GM12878 (cell line): ENCODE measurements around the gene SLAMF8. TPM values are rescaled to one million over a fixed set of nuclear protein-coding genes. Genes with fewer than 3 reads are reported as not detected.

Source experiments
- ATAC-seq: fragments of 200-7000 bp; cut with Tn5 transposase; 3 replicates; pipeline ENCODE4 v1.9.1; 2020; ENCODE audit warnings: mild to moderate bottlenecking, moderate library complexity
- BruUV-seq: library from RNA; stranded (reverse); fragments of 400-500 nt; replicated peaks from 2 replicates; lab custom pipeline; 2021; lab: Mats Ljungman, UMichigan
- CTCF ChIA-PET: fragments of 300-600 bp; sonication (Branson Sonifier 250); formaldehyde crosslinking; extraction: SDS; loops from one replicate; lab custom pipeline; 2021; ENCODE audit warnings: inconsistent platforms; lab: Yijun Ruan, JAX
- POLR2A ChIA-PET: fragments of 350-600 bp; formaldehyde crosslinking; extraction: SDS; loops from one replicate; lab custom pipeline; 2021; ENCODE audit warnings: inconsistent platforms; lab: Charles Lee
- RAD21 ChIA-PET: fragments of 300-600 bp; sonication (Branson Sonifier 250); formaldehyde crosslinking; loops from one replicate; lab custom pipeline; 2023; ENCODE audit warnings: antibody characterized with exemption; ENCODE audit not compliant: unreplicated experiment; lab: Charles Lee
- SMC1A ChIA-PET: fragments of 300-600 bp; sonication (Branson Sonifier 250); formaldehyde crosslinking; loops from one replicate; lab custom pipeline; 2023; ENCODE audit not compliant: unreplicated experiment, uncharacterized antibody; lab: Charles Lee
- DNase-seq: peaks from one replicate; pipeline ENCODE4 v3.0.0-alpha.2; 2011; ENCODE audit warnings: low read depth, low spot score
- FAIRE-seq: peaks from 3 replicates; lab custom pipeline; 2011; peaks lifted over from hg19 to GRCh38; lab: Jason Lieb, UNC
- H2AFZ ChIP-seq: 2 replicates; pipeline ENCODE4 v1.6.0; 2011; ENCODE audit warnings: low read depth, low read length, control low read depth; ENCODE audit not compliant: control insufficient read depth
- H3K27ac ChIP-seq: 2 replicates; pipeline ENCODE4 v1.5.1; 2011; ENCODE audit warnings: control low read depth; ENCODE audit not compliant: control insufficient read depth, insufficient read depth
- H3K27me3 ChIP-seq, 2 experiments: replicated peaks in 1 of 2; 2 replicates each; pipeline versions ENCODE4 v1.6.0 to v1.6.1; 2011; ENCODE audit warnings: low read length in 1 of 2; ENCODE audit not compliant: control insufficient read depth in 2 of 2, insufficient read depth in 2 of 2
- H3K36me3 ChIP-seq, 2 experiments: 2 replicates each; pipeline ENCODE4 v1.5.1; 2011; ENCODE audit warnings: low read length in 1 of 2; ENCODE audit not compliant: control insufficient read depth in 2 of 2, insufficient read depth in 2 of 2
- H3K4me1 ChIP-seq: 2 replicates; pipeline ENCODE4 v1.6.1; 2011; ENCODE audit warnings: mild to moderate bottlenecking, low read length, moderate library complexity, mixed read lengths; ENCODE audit not compliant: control insufficient read depth, insufficient read depth
- H3K4me2 ChIP-seq: 2 replicates; pipeline ENCODE4 v1.6.0; 2011; ENCODE audit warnings: control low read depth; ENCODE audit not compliant: control insufficient read depth, insufficient read depth
- H3K4me3 ChIP-seq: fragments of 200-600 bp; sonication (generic); 2 replicates; pipeline ENCODE4 v1.5.1; 2016
- H3K79me2 ChIP-seq: 2 replicates; pipeline ENCODE4 v1.6.0; 2011; ENCODE audit warnings: low read length; ENCODE audit not compliant: control insufficient read depth, insufficient read depth
- H3K9ac ChIP-seq: 2 replicates; pipeline ENCODE4 v1.8.0; 2011; ENCODE audit warnings: low read length, control low read depth, mixed read lengths; ENCODE audit not compliant: control insufficient read depth, insufficient read depth
- H3K9me3 ChIP-seq: replicated peaks from 3 replicates; pipeline ENCODE4 v1.5.1; 2011; ENCODE audit warnings: mild to moderate bottlenecking, low read length; ENCODE audit not compliant: control insufficient read depth, insufficient read depth
- H4K20me1 ChIP-seq: 2 replicates; pipeline ENCODE4 v1.6.0; 2011; ENCODE audit not compliant: control insufficient read depth, insufficient read depth
- CBFB ChIP-seq: IDR thresholded peaks from 2 replicates; pipeline ENCODE4 v1.6.1; 2016; ENCODE audit warnings: antibody characterized with exemption, low read depth
- SRF ChIP-seq, 2 experiments: IDR thresholded peaks; 2 replicates each; pipeline ENCODE4 v1.6.1; 2011; ENCODE audit warnings: low read depth in 2 of 2, low read length in 2 of 2, mild to moderate bottlenecking in 1 of 2, moderate library complexity in 1 of 2
- STAT3 ChIP-seq: IDR thresholded peaks from 2 replicates; pipeline ENCODE4 v1.6.1; 2011; ENCODE audit warnings: low read depth, low read length, improper control_type of control experiment
- TARDBP ChIP-seq: IDR thresholded peaks from 2 replicates; pipeline ENCODE4 v1.6.1; 2016; ENCODE audit warnings: borderline replicate concordance
- WGBS: methylation state at CpG from one replicate; pipeline ENCODE4 v1.1.6; 2016; ENCODE audit warnings: low lambda C conversion rate; ENCODE audit not compliant: insufficient replicate concordance, insufficient coverage; ENCODE audit errors: missing lambda C conversion rate; 5-methylcytosine and 5-hydroxymethylcytosine counted together
- in situ Hi-C: fragments of 300-500 bp; cut with MboI; formaldehyde crosslinking; loops from 9 replicates; pipeline ENCODE4 v1.14.3; 2018; ENCODE audit warnings: mixed read lengths
- intact Hi-C: fragments of 100-400 bp; cut with micrococcal nuclease; formaldehyde crosslinking; loops from one replicate; pipeline ENCODE4 v1.14.2; 2022; ENCODE audit not compliant: unreplicated experiment
- polyA plus RNA-seq, 11 experiments: library from polyadenylated mRNA; depleted of rRNA in 4 of 11; unstranded in 6 of 11; stranded (reverse) in 5 of 11; fragments of >200 nt; fragmentation: Nextera tagmentation in 4 of 11; fragmentation: Illumina TruSeq in 1 of 11; extraction: Ambion mirVana in 4 of 11; extraction: Trizol in 1 of 11; gene quantifications; 1 replicate in 1 of 11; 2 replicates in 10 of 11; pipeline versions ENCODE4 v1.2.1 to v1.2.3, GENCODE V29; 2011 to 2016; ENCODE audit warnings: inconsistent platforms in 2 of 11, missing spikeins in 2 of 11, low read depth in 1 of 11
- total RNA-seq, 4 experiments: library from RNA; depleted of rRNA in 3 of 4; stranded (reverse); fragments of >200 nt in 3 of 4; fragmentation: Illumina TruSeq in 1 of 4; extraction: Trizol in 1 of 4; gene quantifications; 2 replicates each; pipeline versions ENCODE4 v1.2.1 to v1.2.3, GENCODE V29; 2013 to 2021
- TF ChIP-seq, protein P1 (sequence below): IDR thresholded peaks from 2 replicates; pipeline ENCODE4 v1.6.1; 2011; ENCODE audit warnings: low read depth, low read length, improper control_type of control experiment, borderline replicate concordance
- TF ChIP-seq, protein P2 (sequence below): fragments of 450-650 bp; IDR thresholded peaks from 2 replicates; pipeline ENCODE4 v1.6.1; 2017; ENCODE audit warnings: mild to moderate bottlenecking
- TF ChIP-seq, protein P3 (sequence below): IDR thresholded peaks from 2 replicates; pipeline ENCODE4 v1.6.1; 2012; ENCODE audit warnings: mild to moderate bottlenecking, low read depth, low read length

SLAMF8 gene
- total and polyA plus RNA-seq, 10 of the 15 experiments (the other 5 are each of a cell fraction or from before 2014, with no cell fraction given) = 0.04 to 0.69 (median 0.10) TPM; not detected in 3

DNA sequence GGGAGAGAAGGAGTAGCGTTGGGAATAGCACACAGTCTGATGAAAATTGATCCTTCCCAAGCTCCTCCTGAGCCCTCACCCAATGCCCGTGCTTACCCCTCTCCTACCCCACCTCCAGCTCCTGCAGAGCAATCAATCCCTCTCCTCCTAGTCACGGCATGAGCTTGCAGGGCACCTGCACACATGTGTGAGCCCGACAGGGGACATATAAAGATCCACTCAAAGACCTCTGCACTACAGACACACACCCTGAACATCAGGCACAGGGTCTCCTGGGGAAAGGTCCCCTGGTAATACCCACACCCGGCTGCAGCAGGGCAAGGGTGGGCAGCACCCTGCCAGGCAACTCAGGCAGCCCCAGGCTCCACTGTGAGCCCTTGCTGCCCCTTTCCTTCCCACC lies 35.4 kb downstream of the SLAMF8 start:
- no peak for DNase-seq
- WGBS = 0% methylated on average over 5 of the region's 5 CpGs
- Histone ChIP-seq H4K20me1 (no peaks in the 10 kb centered on the region), H3K36me3 (no peaks in the 10 kb centered on the region), H3K4me2 (no peak overlapping the region), H3K27ac (no peak overlapping the region), H3K4me1 (no peaks in the 10 kb centered on the region), H2AFZ (no peak overlapping the region), H3K9me3 (no peaks in the 10 kb centered on the region), H3K27me3 (peaks cover 3 to 11% of the 10 kb centered on the region in 2 experiments; a peak in 3 of 4 replicates), H3K9ac (no peak overlapping the region), H3K79me2 (no peaks in the 10 kb centered on the region)
- no peak for FAIRE-seq
- ChIA-PET CTCF (no interaction called here), SMC1A (interaction anchor here (0.6 kb wide), 1 partner anchor 64 kb away, joined by 3 read pairs; no protein-coding TSS in a partner anchor), POLR2A (no interaction called here), RAD21 (no interaction called here)
- BruUV-seq = no TSS peak
- in situ Hi-C loops = no loop called here
- ATAC-seq = no peak
- TF ChIP-seq, protein P1, sequence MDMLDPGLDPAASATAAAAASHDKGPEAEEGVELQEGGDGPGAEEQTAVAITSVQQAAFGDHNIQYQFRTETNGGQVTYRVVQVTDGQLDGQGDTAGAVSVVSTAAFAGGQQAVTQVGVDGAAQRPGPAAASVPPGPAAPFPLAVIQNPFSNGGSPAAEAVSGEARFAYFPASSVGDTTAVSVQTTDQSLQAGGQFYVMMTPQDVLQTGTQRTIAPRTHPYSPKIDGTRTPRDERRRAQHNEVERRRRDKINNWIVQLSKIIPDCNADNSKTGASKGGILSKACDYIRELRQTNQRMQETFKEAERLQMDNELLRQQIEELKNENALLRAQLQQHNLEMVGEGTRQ = no peak
- TF ChIP-seq, all 136 proteins: peak for 0
- intact Hi-C loops = no loop called here
- no peak overlapping the region for H3K4me3 ChIP-seq

DNA sequence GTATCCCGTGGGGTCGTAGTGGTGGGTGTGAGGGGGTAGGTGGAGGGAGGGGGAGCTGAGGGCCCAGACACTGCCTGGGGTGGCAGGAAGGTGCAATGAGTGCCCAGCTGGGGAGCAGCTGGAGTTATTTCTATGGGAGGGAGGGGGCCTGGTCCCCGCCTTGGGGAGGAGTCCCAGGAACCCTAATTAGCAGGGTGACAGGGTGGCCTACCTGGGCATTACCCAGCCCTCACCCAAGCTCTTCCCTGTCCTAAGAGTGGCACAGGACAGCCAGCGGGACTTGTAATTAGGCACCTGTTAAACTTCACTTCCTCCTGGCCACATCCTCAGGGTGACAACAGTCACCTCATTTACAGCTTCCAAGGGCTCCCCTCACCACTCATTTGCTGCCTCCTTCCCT lies 35.9 kb downstream of the SLAMF8 start, which contains the start of gene VSIG8:
Gene VSIG8 (minus strand): TSS at position 101 of the 400 bp plus-strand sequence. CDS start 136 bp downstream, outside the sequence.
- Histone ChIP-seq H3K36me3 (no peaks in the 10 kb centered on the region), H3K79me2 (no peaks in the 10 kb centered on the region), H2AFZ (no peak within 1 kb of the TSS), H3K27ac (no peak within 1 kb of the TSS), H3K27me3 (peaks cover 3 to 11% of the 10 kb centered on the region in 2 experiments; a peak in 3 of 4 replicates), H3K4me1 (no peaks in the 10 kb centered on the region), H4K20me1 (no peaks in the 10 kb centered on the region), H3K9ac (no peak within 1 kb of the TSS), H3K4me2 (no peak within 1 kb of the TSS), H3K4me3 (no peak within 1 kb of the TSS), H3K9me3 (no peaks in the 10 kb centered on the region)
- in situ Hi-C loops = no loop called here
- DNase-seq = no peak
- WGBS = 10% methylated on average over 4 of the region's 4 CpGs
- intact Hi-C loops = no loop called here
- ChIA-PET SMC1A (no interaction called here), POLR2A (no interaction called here), CTCF (no interaction called here), RAD21 (no interaction called here)
- no TSS peak for BruUV-seq
- ATAC-seq = no peak
- FAIRE-seq = no peak
- no peak for TF ChIP-seq STAT3
- no peak for TF ChIP-seq CBFB
- TF ChIP-seq, protein P2, sequence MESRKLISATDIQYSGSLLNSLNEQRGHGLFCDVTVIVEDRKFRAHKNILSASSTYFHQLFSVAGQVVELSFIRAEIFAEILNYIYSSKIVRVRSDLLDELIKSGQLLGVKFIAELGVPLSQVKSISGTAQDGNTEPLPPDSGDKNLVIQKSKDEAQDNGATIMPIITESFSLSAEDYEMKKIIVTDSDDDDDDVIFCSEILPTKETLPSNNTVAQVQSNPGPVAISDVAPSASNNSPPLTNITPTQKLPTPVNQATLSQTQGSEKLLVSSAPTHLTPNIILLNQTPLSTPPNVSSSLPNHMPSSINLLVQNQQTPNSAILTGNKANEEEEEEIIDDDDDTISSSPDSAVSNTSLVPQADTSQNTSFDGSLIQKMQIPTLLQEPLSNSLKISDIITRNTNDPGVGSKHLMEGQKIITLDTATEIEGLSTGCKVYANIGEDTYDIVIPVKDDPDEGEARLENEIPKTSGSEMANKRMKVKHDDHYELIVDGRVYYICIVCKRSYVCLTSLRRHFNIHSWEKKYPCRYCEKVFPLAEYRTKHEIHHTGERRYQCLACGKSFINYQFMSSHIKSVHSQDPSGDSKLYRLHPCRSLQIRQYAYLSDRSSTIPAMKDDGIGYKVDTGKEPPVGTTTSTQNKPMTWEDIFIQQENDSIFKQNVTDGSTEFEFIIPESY = no peak
- TF ChIP-seq, protein P3, sequence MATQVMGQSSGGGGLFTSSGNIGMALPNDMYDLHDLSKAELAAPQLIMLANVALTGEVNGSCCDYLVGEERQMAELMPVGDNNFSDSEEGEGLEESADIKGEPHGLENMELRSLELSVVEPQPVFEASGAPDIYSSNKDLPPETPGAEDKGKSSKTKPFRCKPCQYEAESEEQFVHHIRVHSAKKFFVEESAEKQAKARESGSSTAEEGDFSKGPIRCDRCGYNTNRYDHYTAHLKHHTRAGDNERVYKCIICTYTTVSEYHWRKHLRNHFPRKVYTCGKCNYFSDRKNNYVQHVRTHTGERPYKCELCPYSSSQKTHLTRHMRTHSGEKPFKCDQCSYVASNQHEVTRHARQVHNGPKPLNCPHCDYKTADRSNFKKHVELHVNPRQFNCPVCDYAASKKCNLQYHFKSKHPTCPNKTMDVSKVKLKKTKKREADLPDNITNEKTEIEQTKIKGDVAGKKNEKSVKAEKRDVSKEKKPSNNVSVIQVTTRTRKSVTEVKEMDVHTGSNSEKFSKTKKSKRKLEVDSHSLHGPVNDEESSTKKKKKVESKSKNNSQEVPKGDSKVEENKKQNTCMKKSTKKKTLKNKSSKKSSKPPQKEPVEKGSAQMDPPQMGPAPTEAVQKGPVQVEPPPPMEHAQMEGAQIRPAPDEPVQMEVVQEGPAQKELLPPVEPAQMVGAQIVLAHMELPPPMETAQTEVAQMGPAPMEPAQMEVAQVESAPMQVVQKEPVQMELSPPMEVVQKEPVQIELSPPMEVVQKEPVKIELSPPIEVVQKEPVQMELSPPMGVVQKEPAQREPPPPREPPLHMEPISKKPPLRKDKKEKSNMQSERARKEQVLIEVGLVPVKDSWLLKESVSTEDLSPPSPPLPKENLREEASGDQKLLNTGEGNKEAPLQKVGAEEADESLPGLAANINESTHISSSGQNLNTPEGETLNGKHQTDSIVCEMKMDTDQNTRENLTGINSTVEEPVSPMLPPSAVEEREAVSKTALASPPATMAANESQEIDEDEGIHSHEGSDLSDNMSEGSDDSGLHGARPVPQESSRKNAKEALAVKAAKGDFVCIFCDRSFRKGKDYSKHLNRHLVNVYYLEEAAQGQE = no peak
- no peak for TF ChIP-seq SRF (IDR thresholded peaks at IDR 0.05; ENCODE audit: low read depth in 2 of 2, low read length in 2 of 2)
- TF ChIP-seq TARDBP = no peak
